Heart left ventricle (tissue), 16 donors: ENCODE measurements around the gene MPP4. TPM values are rescaled to one million over a fixed set of nuclear protein-coding genes. Genes with fewer than 3 reads are reported as not detected.

Source experiments
- ATAC-seq, 4 donors: fragments of 200-7000 bp; cut with Tn5 transposase; one replicate each; pipeline ENCODE4 v1.9.1; 2020 to 2022; ENCODE audit warnings: moderate library complexity in 4 of 4, mild to moderate bottlenecking in 3 of 4, moderate number of reproducible peaks in 1 of 4
- DNase-seq, 5 donors: peaks; one replicate each; pipeline ENCODE4 v3.0.0-alpha.2; 2020
- H3K27ac ChIP-seq, 12 donors: fragments of 200-600 bp; sonication (generic) in 4 of 12; one replicate each; pipeline versions ENCODE4 v1.5.0 to v1.8.0; 2016 to 2022; ENCODE audit warnings: mild to moderate bottlenecking in 2 of 12
- H3K27me3 ChIP-seq, 9 donors: fragments of 200-600 bp; sonication (generic) in 2 of 9; one replicate each; pipeline versions ENCODE4 v1.5.1 to v1.8.0; 2016 to 2022; ENCODE audit warnings: mild to moderate bottlenecking in 3 of 9
- H3K36me3 ChIP-seq, 9 donors: fragments of 200-600 bp; sonication (generic) in 2 of 9; one replicate each; pipeline versions ENCODE4 v1.5.0 to v1.8.0; 2018 to 2022; ENCODE audit warnings: mild to moderate bottlenecking in 2 of 9
- H3K4me1 ChIP-seq, 12 donors: fragments of 200-600 bp; sonication (generic) in 4 of 12; one replicate each; pipeline versions ENCODE4 v1.5.0 to v1.8.0; 2016 to 2022; ENCODE audit warnings: mild to moderate bottlenecking in 3 of 12
- H3K4me3 ChIP-seq, 12 donors: fragments of 200-600 bp; sonication (generic) in 4 of 12; one replicate each; pipeline versions ENCODE4 v1.5.0 to v1.8.0; 2017 to 2022; ENCODE audit warnings: mild to moderate bottlenecking in 9 of 12, moderate library complexity in 4 of 12
- H3K9me3 ChIP-seq, 12 donors: fragments of 200-600 bp; sonication (generic) in 4 of 12; one replicate each; pipeline versions ENCODE4 v1.5.0 to v1.8.0; 2016 to 2022; ENCODE audit warnings: mild to moderate bottlenecking in 1 of 12
- CTCF ChIP-seq, 12 donors: fragments of 200-600 bp; sonication (generic) in 4 of 12; IDR thresholded peaks; one replicate each; pipeline versions ENCODE4 v1.5.0 to v1.8.0; 2018 to 2022; ENCODE audit warnings: antibody characterized with exemption in 12 of 12, mild to moderate bottlenecking in 5 of 12
- POLR2A ChIP-seq, 2 donors: fragments of 450-650 bp; IDR thresholded peaks; one replicate each; pipeline ENCODE4 v1.6.1; 2017; ENCODE audit warnings: antibody characterized with exemption in 2 of 2, mild to moderate bottlenecking in 2 of 2, moderate library complexity in 2 of 2
- WGBS, 4 donors: extraction: QIAGEN DNeasy Blood & Tissue Kit in 2 of 4; methylation state at CpG; one replicate each; pipeline versions ENCODE4 v1.1.5 to v1.1.7; 2013 to 2018; 5-methylcytosine and 5-hydroxymethylcytosine counted together
- intact Hi-C, 10 donors: fragments of 100-400 bp; cut with DNase I; formaldehyde crosslinking; loops; one replicate each; pipeline versions ENCODE4 v1.11.1 to v1.14.2; 2022
- polyA plus RNA-seq, 2 donors: library from polyadenylated mRNA; stranded (reverse); fragments of 200-250 nt; gene quantifications; one replicate each; pipeline ENCODE4 v1.2.3, GENCODE V29; 2013
- total RNA-seq, 9 donors: library from RNA; depleted of rRNA in 2 of 9; stranded (reverse); fragments of >200 nt in 2 of 9; fragmentation: NEBNext Ultra II Directional in 3 of 9; extraction: Animal tissue kit (Norgen Biotek cat#: 25700) in 3 of 9; gene quantifications; one replicate each; pipeline versions ENCODE4 v1.1.0 to v1.2.4, GENCODE V29; 2016 to 2023
- donor health status: ischemic (EF 13 %, LVEDD 7.1; RV severe dilation, severe dysfunction).
- donor health status: healthy with polysubstance abuse.
- donor health status: DM: no; HTN: yes; CAD: no.
- donor health status: DM: no; HTN: no; CAD: no.
- donor health status: ischemic (EF 25% LVEDD 6.9; RV normal size, moderate dysfunction).
- donor health status: ischemic (EF 25% LVEDD 5.7; RV mildly dilated, moderate dysfunction).
- donor health status: healthy.
- donor health status: DM: yes; HTN: yes; CAD: no.
- donor health status: ischemic (EF 35%, LVEDD 5.7; RV mildly dilated, moderate dysfunction).
- donor health status: nonischemic (EF 11% LVEDD 7.7; RV severe dilation, severe dysfunction).
- donor health status: DM: yes; HTN: yes; CAD: no.
- donor health status: PGD.
- donor health status: ischemic (EF 29% LVEDD 5.4; RV normal size, mild dysfunction).
- donor health status: nonischemic (EF 23%, LVEDD 6.1; RV moderate dilation, normal function).

The MPP4 gene
- total and polyA plus RNA-seq, 11 donors = 0.24 to 0.25 (median 0.24) TPM; not detected in 8

- intact Hi-C loops = loop anchor here in 1 of 10 donors (10.0 kb wide), 1 partner anchor 339 kb away; no protein-coding TSS in a partner anchor
- Histone ChIP-seq H3K4me3 (no peak overlapping the region), H3K27ac (no peak overlapping the region), H3K36me3 (peaks cover 0 to 99% (median 91%) of the 10 kb centered on the region in 9 donors), H3K4me1 (no peaks in the 10 kb centered on the region), H3K9me3 (peaks cover 0 to 16% (median 3%) of the 10 kb centered on the region in 12 donors), H3K27me3 (no peaks in the 10 kb centered on the region)
- no peak for DNase-seq
- no peak for ATAC-seq
- TF ChIP-seq CTCF (IDR thresholded peaks at IDR 0.05) (no peak), POLR2A (IDR thresholded peaks at IDR 0.05) (no peak)
- 87 to 94% (median 90%) methylated on average over 4 of the region's 4 CpGs for WGBS, 4 donors
Observed at GRCh38 chr2:201734111-201734510, 35.7 kb upstream of the MPP4 start.

GRCh38 chr2:201733544-201733943 lies 35.1 kb upstream of the MPP4 start:
- H3K27me3 ChIP-seq = no peaks in the 10 kb centered on the region
- DNase-seq = no peak
- no peak overlapping the region for H3K27ac ChIP-seq
- H3K4me3 ChIP-seq = no peak overlapping the region
- H3K9me3 ChIP-seq = peaks cover 0 to 16% (median 3%) of the 10 kb centered on the region in 12 donors
- TF ChIP-seq POLR2A (IDR thresholded peaks at IDR 0.05) (no peak), CTCF (IDR thresholded peaks at IDR 0.05) (no peak)
- peaks cover 0 to 99% (median 92%) of the 10 kb centered on the region in 9 donors for H3K36me3 ChIP-seq
- WGBS, 4 donors = 81 to 93% (median 85%) methylated on average over 1 of the region's 1 CpG
- intact Hi-C loops = loop anchor here in 1 of 10 donors (10.0 kb wide), 1 partner anchor 339 kb away; no protein-coding TSS in a partner anchor
- no peaks in the 10 kb centered on the region for H3K4me1 ChIP-seq
- no peak for ATAC-seq

GRCh38 chr2:201730651-201731285 lies 32.3 kb upstream of the MPP4 start:
- Histone ChIP-seq H3K27ac (no peak overlapping the region), H3K4me3 (no peak overlapping the region), H3K27me3 (no peaks in the 10 kb centered on the region), H3K4me1 (no peaks in the 10 kb centered on the region), H3K9me3 (peaks cover 0 to 5% (median 0%) of the 10 kb centered on the region in 12 donors), H3K36me3 (peaks cover 0 to 99% (median 92%) of the 10 kb centered on the region in 9 donors)
- ATAC-seq (no peak), DNase-seq (no peak)
- intact Hi-C loops = loop anchor here in 1 of 10 donors (10.0 kb wide), 1 partner anchor 336 kb away; no protein-coding TSS in a partner anchor
- no peak for TF ChIP-seq POLR2A (IDR thresholded peaks at IDR 0.05)
- no peak for TF ChIP-seq CTCF (IDR thresholded peaks at IDR 0.05)
- 90 to 93% (median 92%) methylated on average over 5 of the region's 5 CpGs for WGBS, 4 donors

GRCh38 chr2:201715459-201715858 lies 17.0 kb upstream of the MPP4 start:
- TF ChIP-seq CTCF (IDR thresholded peaks at IDR 0.05) = no peak
- TF ChIP-seq POLR2A (IDR thresholded peaks at IDR 0.05) = no peak
- Histone ChIP-seq H3K27ac (no peak overlapping the region), H3K9me3 (peaks cover 0 to 10% (median 0%) of the 10 kb centered on the region in 12 donors), H3K4me3 (no peak overlapping the region), H3K36me3 (peaks cover 0 to 98% (median 67%) of the 10 kb centered on the region in 9 donors), H3K27me3 (no peaks in the 10 kb centered on the region), H3K4me1 (no peaks in the 10 kb centered on the region)
- DNase-seq (no peak), ATAC-seq (no peak)
- WGBS, 4 donors = 79 to 94% (median 93%) methylated on average over 6 of the region's 6 CpGs
- intact Hi-C loops = no loop called here
